ENCODE measurements around the gene KRTAP10-9.

The KRTAP10-9 gene

GRCh38 chr21:44649521-44650100, 22.7 kb downstream of the KRTAP10-9 start:
- Histone ChIP-seq H3K23ac (ENCODE audit: low read length in 2 of 2) (no peak overlapping the region), H2AK5ac (ENCODE audit: low read length, severe bottlenecking) (no peak overlapping the region), H2BK120ac (ENCODE audit: low read depth, low read length) (no peak overlapping the region), H3K36me3 (ENCODE audit: control insufficient read depth in 1 of 2, insufficient read depth in 2 of 2, low read depth in 1 of 2, low read length in 2 of 2) (no peaks in the 10 kb centered on the region), H2BK12ac (ENCODE audit: low read length in 2 of 2) (no peak overlapping the region), H4K8ac (ENCODE audit: low read length) (no peak overlapping the region), H3K27me3 (ENCODE audit: control insufficient read depth in 1 of 2, insufficient read depth in 1 of 2, low read length in 2 of 2) (peaks cover 3 to 10% of the 10 kb centered on the region in 2 experiments), H4K91ac (ENCODE audit: low read length) (no peak overlapping the region), H2BK5ac (ENCODE audit: low read depth, low read length, poor library complexity, severe bottlenecking) (no peak overlapping the region), H3K4ac (ENCODE audit: low read depth in 1 of 2, low read length in 2 of 2) (no peak overlapping the region), H3K9ac (ENCODE audit: low read length) (no peak overlapping the region), H3K18ac (ENCODE audit: low read depth in 1 of 2, low read length in 2 of 2) (no peak overlapping the region), H3K9me3 (ENCODE audit: control insufficient read depth, low read length) (peaks cover 6% of the 10 kb centered on the region), H3K4me3 (ENCODE audit: insufficient read depth in 1 of 2, low read depth in 1 of 2, low read length in 2 of 2) (no peak overlapping the region), H3K79me1 (replicated peaks; ENCODE audit: low read length, poor library complexity, severe bottlenecking) (no peaks in the 10 kb centered on the region), H3K27ac (ENCODE audit: low read length, poor library complexity, severe bottlenecking) (no peak overlapping the region), H2AFZ (ENCODE audit: low read depth, low read length) (no peak overlapping the region), H3K4me2 (ENCODE audit: low read length, poor library complexity, severe bottlenecking) (no peak overlapping the region), H2BK15ac (ENCODE audit: low read depth, poor library complexity, severe bottlenecking) (no peak overlapping the region), H3K4me1 (ENCODE audit: control insufficient read depth, insufficient read depth, low read depth, low read length) (peaks cover 2% of the 10 kb centered on the region), H3K14ac (ENCODE audit: low read length in 2 of 2) (no peak overlapping the region)
- WGBS, result 86% methylated on average over 18 of the region's 18 CpGs
- no peak for DNase-seq

GRCh38 chr21:44650265-44650972, 23.5 kb downstream of the KRTAP10-9 start:
- no peak overlapping the region for H3K9ac ChIP-seq (ENCODE audit: low read length)
- no peak overlapping the region for H3K23ac ChIP-seq (ENCODE audit: low read length in 2 of 2)
- no peaks in the 10 kb centered on the region for H3K36me3 ChIP-seq (ENCODE audit: control insufficient read depth in 1 of 2, insufficient read depth in 2 of 2, low read depth in 1 of 2, low read length in 2 of 2)
- H3K27ac ChIP-seq (ENCODE audit: low read length, poor library complexity, severe bottlenecking), result no peak overlapping the region
- 87% methylated on average over 20 of the region's 20 CpGs for WGBS
- no peak for DNase-seq
- no peak overlapping the region for H3K4me2 ChIP-seq (ENCODE audit: low read length, poor library complexity, severe bottlenecking)
- no peak overlapping the region for H3K14ac ChIP-seq (ENCODE audit: low read length in 2 of 2)
- no peak overlapping the region for H2AFZ ChIP-seq (ENCODE audit: low read depth, low read length)
- H2BK5ac ChIP-seq (ENCODE audit: low read depth, low read length, poor library complexity, severe bottlenecking), result no peak overlapping the region
- H3K27me3 ChIP-seq (ENCODE audit: control insufficient read depth in 1 of 2, insufficient read depth in 1 of 2, low read length in 2 of 2), result peaks cover 3 to 10% of the 10 kb centered on the region in 2 experiments
- H3K4me3 ChIP-seq (ENCODE audit: insufficient read depth in 1 of 2, low read depth in 1 of 2, low read length in 2 of 2), result no peak overlapping the region
- H3K9me3 ChIP-seq (ENCODE audit: control insufficient read depth, low read length), result no peaks in the 10 kb centered on the region
- no peak overlapping the region for H2AK5ac ChIP-seq (ENCODE audit: low read length, severe bottlenecking)
- no peak overlapping the region for H3K4ac ChIP-seq (ENCODE audit: low read depth in 1 of 2, low read length in 2 of 2)
- no peak overlapping the region for H4K8ac ChIP-seq (ENCODE audit: low read length)
- no peak overlapping the region for H2BK120ac ChIP-seq (ENCODE audit: low read depth, low read length)
- peaks cover 2% of the 10 kb centered on the region for H3K4me1 ChIP-seq (ENCODE audit: control insufficient read depth, insufficient read depth, low read depth, low read length)
- H4K91ac ChIP-seq (ENCODE audit: low read length), result no peak overlapping the region
- H2BK12ac ChIP-seq (ENCODE audit: low read length in 2 of 2), result no peak overlapping the region
- no peaks in the 10 kb centered on the region for H3K79me1 ChIP-seq (replicated peaks; ENCODE audit: low read length, poor library complexity, severe bottlenecking)
- H3K18ac ChIP-seq (ENCODE audit: low read depth in 1 of 2, low read length in 2 of 2), result no peak overlapping the region
- H2BK15ac ChIP-seq (ENCODE audit: low read depth, poor library complexity, severe bottlenecking), result no peak overlapping the region

- Histone ChIP-seq H3K9ac (ENCODE audit: low read length) (no peak overlapping the region), H3K9me3 (ENCODE audit: control insufficient read depth, low read length) (peaks cover 3% of the 10 kb centered on the region), H2AK5ac (ENCODE audit: low read length, severe bottlenecking) (no peak overlapping the region), H3K4me1 (ENCODE audit: control insufficient read depth, insufficient read depth, low read depth, low read length) (peaks cover 2% of the 10 kb centered on the region), H2BK120ac (ENCODE audit: low read depth, low read length) (no peak overlapping the region), H3K79me1 (replicated peaks; ENCODE audit: low read length, poor library complexity, severe bottlenecking) (no peaks in the 10 kb centered on the region), H4K91ac (ENCODE audit: low read length) (no peak overlapping the region), H2BK12ac (ENCODE audit: low read length in 2 of 2) (no peak overlapping the region), H3K18ac (ENCODE audit: low read depth in 1 of 2, low read length in 2 of 2) (no peak overlapping the region), H2BK5ac (ENCODE audit: low read depth, low read length, poor library complexity, severe bottlenecking) (no peak overlapping the region), H2AFZ (ENCODE audit: low read depth, low read length) (no peak overlapping the region), H3K4ac (ENCODE audit: low read depth in 1 of 2, low read length in 2 of 2) (no peak overlapping the region), H2BK15ac (ENCODE audit: low read depth, poor library complexity, severe bottlenecking) (no peak overlapping the region), H4K8ac (ENCODE audit: low read length) (no peak overlapping the region), H3K14ac (ENCODE audit: low read length in 2 of 2) (no peak overlapping the region), H3K23ac (ENCODE audit: low read length in 2 of 2) (no peak overlapping the region), H3K4me2 (ENCODE audit: low read length, poor library complexity, severe bottlenecking) (no peak overlapping the region), H3K36me3 (ENCODE audit: control insufficient read depth in 1 of 2, insufficient read depth in 2 of 2, low read depth in 1 of 2, low read length in 2 of 2) (no peaks in the 10 kb centered on the region), H3K27ac (ENCODE audit: low read length, poor library complexity, severe bottlenecking) (no peak overlapping the region), H3K4me3 (ENCODE audit: insufficient read depth in 1 of 2, low read depth in 1 of 2, low read length in 2 of 2) (no peak overlapping the region), H3K27me3 (ENCODE audit: control insufficient read depth in 1 of 2, insufficient read depth in 1 of 2, low read length in 2 of 2) (peaks cover 3 to 10% of the 10 kb centered on the region in 2 experiments)
- 77% methylated on average over 9 of the region's 12 CpGs for whole genome bisulfite sequencing
- DNase-seq, result no peak
Observed at GRCh38 chr21:44650973-44651675, 24.2 kb downstream of the KRTAP10-9 start.

GRCh38 chr21:44653123-44653522, 26.2 kb downstream of the KRTAP10-9 start:
- Histone ChIP-seq H3K27ac (ENCODE audit: low read length, poor library complexity, severe bottlenecking) (no peak overlapping the region), H3K9ac (ENCODE audit: low read length) (no peak overlapping the region), H4K8ac (ENCODE audit: low read length) (no peak overlapping the region), H3K36me3 (ENCODE audit: control insufficient read depth in 1 of 2, insufficient read depth in 2 of 2, low read depth in 1 of 2, low read length in 2 of 2) (no peaks in the 10 kb centered on the region), H3K18ac (ENCODE audit: low read depth in 1 of 2, low read length in 2 of 2) (no peak overlapping the region), H4K91ac (ENCODE audit: low read length) (no peak overlapping the region), H3K4me3 (ENCODE audit: insufficient read depth in 1 of 2, low read depth in 1 of 2, low read length in 2 of 2) (no peak overlapping the region), H2BK15ac (ENCODE audit: low read depth, poor library complexity, severe bottlenecking) (no peak overlapping the region), H3K4me1 (ENCODE audit: control insufficient read depth, insufficient read depth, low read depth, low read length) (peaks cover 2% of the 10 kb centered on the region), H2BK5ac (ENCODE audit: low read depth, low read length, poor library complexity, severe bottlenecking) (no peak overlapping the region), H2AK5ac (ENCODE audit: low read length, severe bottlenecking) (no peak overlapping the region), H3K9me3 (ENCODE audit: control insufficient read depth, low read length) (peaks cover 11% of the 10 kb centered on the region), H3K4ac (ENCODE audit: low read depth in 1 of 2, low read length in 2 of 2) (no peak overlapping the region), H2BK12ac (ENCODE audit: low read length in 2 of 2) (no peak overlapping the region), H3K14ac (ENCODE audit: low read length in 2 of 2) (no peak overlapping the region), H3K23ac (ENCODE audit: low read length in 2 of 2) (no peak overlapping the region), H3K27me3 (ENCODE audit: control insufficient read depth in 1 of 2, insufficient read depth in 1 of 2, low read length in 2 of 2) (peaks cover 0 to under 1% of the 10 kb centered on the region in 2 experiments), H3K4me2 (ENCODE audit: low read length, poor library complexity, severe bottlenecking) (no peak overlapping the region), H2BK120ac (ENCODE audit: low read depth, low read length) (no peak overlapping the region), H3K79me1 (replicated peaks; ENCODE audit: low read length, poor library complexity, severe bottlenecking) (no peaks in the 10 kb centered on the region), H2AFZ (ENCODE audit: low read depth, low read length) (no peak overlapping the region)
- no peak for DNase-seq
- 81% methylated on average over 11 of the region's 14 CpGs for WGBS

Data from mesenchymal stem cell (in vitro differentiated cells and primary cell).